Lung (tissue), 12 donors: Measurements from ENCODE around the gene KANTR. TPM values are rescaled to one million over a fixed set of nuclear protein-coding genes. Genes with fewer than 3 reads are reported as not detected.
A peak's percentile ranks its signal among the peaks of the same experiment; 100 is the strongest.

Experiments used
- ATAC-seq: fragments of 200-7000 bp; cut with Tn5 transposase; one replicate; pipeline ENCODE4 v1.9.1; 2020; ENCODE audit warnings: moderate number of reproducible peaks; ENCODE audit not compliant: insufficient read depth, low FRiP score
- DNase-seq, 3 donors: peaks; one replicate each; pipeline ENCODE4 v3.0.0-alpha.2; 2013 to 2017
- H3K27ac ChIP-seq, 2 donors: one replicate each; pipeline ENCODE4 v1.5.1; 2013; ENCODE audit warnings: mild to moderate bottlenecking in 2 of 2, moderate library complexity in 2 of 2, control low read depth in 1 of 2, inconsistent platforms in 1 of 2, low read depth in 1 of 2, low read length in 1 of 2
- H3K27me3 ChIP-seq, 3 donors: one replicate each; pipeline ENCODE4 v1.5.1; 2013; ENCODE audit warnings: low read length in 2 of 3; ENCODE audit not compliant: control insufficient read depth in 3 of 3, insufficient read depth in 3 of 3
- H3K36me3 ChIP-seq, 4 donors: one replicate each; pipeline ENCODE4 v1.5.1; 2013; ENCODE audit warnings: low read length in 4 of 4, mild to moderate bottlenecking in 1 of 4, moderate library complexity in 1 of 4; ENCODE audit not compliant: control insufficient read depth in 4 of 4, insufficient read depth in 4 of 4
- H3K4me1 ChIP-seq, 5 donors: one replicate each; pipeline ENCODE4 v1.5.1; 2013; ENCODE audit warnings: low read length in 5 of 5, mild to moderate bottlenecking in 2 of 5, moderate library complexity in 1 of 5; ENCODE audit not compliant: control insufficient read depth in 5 of 5, insufficient read depth in 5 of 5
- H3K4me3 ChIP-seq: one replicate; pipeline ENCODE4 v1.5.1; 2013; ENCODE audit warnings: mild to moderate bottlenecking, control low read depth, moderate library complexity
- H3K9ac ChIP-seq, 2 donors: one replicate each; pipeline ENCODE4 v1.5.1; 2013; ENCODE audit warnings: low read length in 2 of 2, control low read depth in 1 of 2; ENCODE audit not compliant: insufficient read depth in 1 of 2
- H3K9me3 ChIP-seq, 4 donors: one replicate each; pipeline ENCODE4 v1.5.1; 2013; ENCODE audit warnings: low read length in 3 of 4, mild to moderate bottlenecking in 1 of 4, moderate library complexity in 1 of 4; ENCODE audit not compliant: control insufficient read depth in 4 of 4, insufficient read depth in 3 of 4
- WGBS, 2 donors: extraction: QIAGEN DNeasy Blood & Tissue Kit; methylation state at CpG; one replicate each; pipeline ENCODE4 v1.1.7; 2013; 5-methylcytosine and 5-hydroxymethylcytosine counted together
- polyA plus RNA-seq, 2 donors: library from polyadenylated mRNA; stranded (reverse); fragments of 200-250 nt; gene quantifications; one replicate each; pipeline ENCODE4 v1.2.1, GENCODE V29; 2013
- total RNA-seq, 2 donors: library from RNA; depleted of rRNA in 1 of 2; stranded (reverse); fragments of >200 nt in 1 of 2; gene quantifications; one replicate each; pipeline ENCODE4 v1.2.1, GENCODE V29; 2014 to 2021
- TF ChIP-seq, protein P1 (sequence below): IDR thresholded peaks from 2 replicates; pipeline ENCODE4 v1.5.1; 2012; ENCODE audit warnings: mild to moderate bottlenecking; ENCODE audit errors: control extremely low read depth, extremely low read depth
- donor health status: control.
- donor health status: control.
- donor health status: Bipolar disorder and iron deficiency.
- donor health status: healthy.
- donor health status: DM: yes; HTN: yes; CAD: no.

The KANTR gene
- total and polyA plus RNA-seq, 4 donors: 1.4 to 30.5 (median 9.7) TPM

- ATAC-seq: no peak
Measured at GRCh38 chrX:53077207-53078197, 16.4 kb upstream of the KANTR start.

GRCh38 chrX:53078943-53079342 lies 15.0 kb upstream of the KANTR start:
- 73 to 90% methylated on average over 1 of the region's 1 CpG for WGBS, 2 donors
- DNase-seq (no peak), ATAC-seq (no peak)
- Histone ChIP-seq H3K4me3 (no peak overlapping the region), H3K9ac (no peak overlapping the region), H3K4me1 (peaks cover 0 to 8% (median 0%) of the 10 kb centered on the region in 5 donors), H3K27me3 (peaks cover 0 to 29% (median 7%) of the 10 kb centered on the region in 3 donors), H3K27ac (no peak overlapping the region), H3K36me3 (no peaks in the 10 kb centered on the region), H3K9me3 (peaks cover 0 to 3% (median 0%) of the 10 kb centered on the region in 4 donors)
- TF ChIP-seq, protein P1, sequence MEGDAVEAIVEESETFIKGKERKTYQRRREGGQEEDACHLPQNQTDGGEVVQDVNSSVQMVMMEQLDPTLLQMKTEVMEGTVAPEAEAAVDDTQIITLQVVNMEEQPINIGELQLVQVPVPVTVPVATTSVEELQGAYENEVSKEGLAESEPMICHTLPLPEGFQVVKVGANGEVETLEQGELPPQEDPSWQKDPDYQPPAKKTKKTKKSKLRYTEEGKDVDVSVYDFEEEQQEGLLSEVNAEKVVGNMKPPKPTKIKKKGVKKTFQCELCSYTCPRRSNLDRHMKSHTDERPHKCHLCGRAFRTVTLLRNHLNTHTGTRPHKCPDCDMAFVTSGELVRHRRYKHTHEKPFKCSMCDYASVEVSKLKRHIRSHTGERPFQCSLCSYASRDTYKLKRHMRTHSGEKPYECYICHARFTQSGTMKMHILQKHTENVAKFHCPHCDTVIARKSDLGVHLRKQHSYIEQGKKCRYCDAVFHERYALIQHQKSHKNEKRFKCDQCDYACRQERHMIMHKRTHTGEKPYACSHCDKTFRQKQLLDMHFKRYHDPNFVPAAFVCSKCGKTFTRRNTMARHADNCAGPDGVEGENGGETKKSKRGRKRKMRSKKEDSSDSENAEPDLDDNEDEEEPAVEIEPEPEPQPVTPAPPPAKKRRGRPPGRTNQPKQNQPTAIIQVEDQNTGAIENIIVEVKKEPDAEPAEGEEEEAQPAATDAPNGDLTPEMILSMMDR: no peak

More at GRCh38 chrX:53077207-53078197, 16.4 kb upstream of the KANTR start:
- no peak for DNase-seq
- 89 to 97% methylated on average over 19 to 27 of the region's 27 CpGs for WGBS, 2 donors
- Histone ChIP-seq H3K27ac (no peak overlapping the region), H3K9ac (no peak overlapping the region), H3K4me1 (peaks cover 0 to 4% (median 0%) of the 10 kb centered on the region in 5 donors), H3K27me3 (peaks cover 0 to 30% (median 6%) of the 10 kb centered on the region in 3 donors), H3K4me3 (no peak overlapping the region), H3K36me3 (no peaks in the 10 kb centered on the region), H3K9me3 (peaks cover 0 to 3% (median 0%) of the 10 kb centered on the region in 4 donors)
- TF ChIP-seq, protein P1: no peak

DNA sequence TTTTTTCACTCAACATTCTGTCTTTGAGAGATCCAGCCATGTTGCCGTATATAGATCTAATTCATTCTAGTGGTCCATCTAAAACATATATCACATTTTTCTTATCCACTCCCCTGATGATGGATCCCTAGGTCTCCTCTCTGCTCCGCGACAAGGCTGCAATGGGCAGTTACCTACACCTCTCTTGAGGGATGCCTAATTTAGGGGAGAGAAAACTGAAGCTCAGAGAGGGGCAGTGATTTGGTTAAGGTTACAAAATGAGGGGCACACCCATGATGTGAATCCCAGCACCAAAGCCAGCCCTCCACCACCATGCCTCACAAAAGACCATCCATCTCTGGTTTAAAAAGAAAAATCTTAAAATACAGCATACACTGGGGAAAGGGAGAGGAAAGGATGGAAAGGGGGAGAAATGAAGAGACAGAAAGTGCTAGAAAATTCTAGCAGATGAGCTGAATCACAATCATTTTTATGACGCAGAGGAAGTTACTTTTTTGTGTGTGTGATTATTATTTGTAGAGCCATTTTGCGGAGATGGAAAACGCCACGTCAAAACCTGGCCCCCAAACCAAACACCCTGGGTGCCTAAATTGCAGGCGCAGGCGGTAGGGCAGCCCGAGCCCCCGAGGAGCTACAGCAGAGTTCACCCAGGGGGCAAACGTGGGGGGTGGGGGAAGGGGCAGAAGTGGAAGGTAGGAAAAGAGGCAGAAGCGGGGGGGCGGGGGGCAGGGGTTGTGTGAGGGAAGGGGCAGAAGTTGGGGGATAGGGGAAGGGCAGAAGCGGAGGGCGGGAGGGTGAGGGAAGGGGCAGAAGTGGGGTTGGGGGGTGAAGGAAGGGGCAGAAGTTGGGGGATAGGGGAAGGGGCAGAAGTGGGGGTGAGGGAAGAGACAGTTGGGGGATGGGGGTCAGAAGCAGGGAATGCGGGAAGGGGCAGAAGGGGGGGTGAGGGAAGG lies 13.0 kb upstream of the KANTR start:
- WGBS, 2 donors: 22 to 46% methylated on average over 13 to 17 of the region's 17 CpGs
- Histone ChIP-seq H3K27me3 (peaks cover 0 to 30% (median 12%) of the 10 kb centered on the region in 3 donors), H3K9ac (peak overlapping the region in 1 of 2 donors; percentile 68), H3K4me3 (no peak overlapping the region), H3K9me3 (peaks cover 0 to 5% (median 0%) of the 10 kb centered on the region in 4 donors), H3K4me1 (peaks cover 0 to 9% (median 0%) of the 10 kb centered on the region in 5 donors), H3K36me3 (peaks cover 0 to 4% (median 2%) of the 10 kb centered on the region in 4 donors), H3K27ac (peak overlapping the region; percentile 7 to 41)
- DNase-seq (peak in 2 of 3 donors; percentile 25 to 31), ATAC-seq (no peak)
- TF ChIP-seq, protein P1: no peak
